Fibroblast of lung (primary cell): ENCODE results near the gene NPTX1. TPM values are rescaled to one million over a fixed set of nuclear protein-coding genes. Genes with fewer than 3 reads are reported as not detected.

Experiments
- DNase-seq, 2 donors: peaks; one replicate each; pipeline versions ENCODE4 v3.0.0 to v3.0.0-alpha.2; 2010; ENCODE audit warnings: low read depth in 2 of 2
- H2AFZ ChIP-seq: 2 replicates; pipeline ENCODE4 v1.5.1; 2012; ENCODE audit warnings: low read length, control low read depth, inconsistent platforms
- H3K27ac ChIP-seq: 2 replicates; pipeline ENCODE4 v1.5.1; 2011; ENCODE audit warnings: low read length, control low read depth; ENCODE audit not compliant: insufficient read depth
- H3K27me3 ChIP-seq: 2 replicates; pipeline ENCODE4 v1.5.1; 2011; ENCODE audit warnings: mild to moderate bottlenecking, low read length; ENCODE audit not compliant: control insufficient read depth, insufficient read depth
- H3K36me3 ChIP-seq: 2 replicates; pipeline ENCODE4 v1.5.1; 2011; ENCODE audit warnings: low read length; ENCODE audit not compliant: control insufficient read depth, insufficient read depth
- H3K4me1 ChIP-seq: 2 replicates; pipeline ENCODE4 v1.5.1; 2011; ENCODE audit warnings: low read length; ENCODE audit not compliant: control insufficient read depth, insufficient read depth; ENCODE audit errors: extremely low read depth
- H3K4me2 ChIP-seq: 2 replicates; pipeline ENCODE4 v1.5.1; 2011; ENCODE audit warnings: low read length, control low read depth; ENCODE audit not compliant: insufficient read depth; ENCODE audit errors: extremely low read depth
- H3K4me3 ChIP-seq, 4 experiments: fragments of 200-600 bp in 1 of 4; sonication (generic) in 1 of 4; replicated peaks in 1 of 4; 2 replicates each; pipeline ENCODE4 v1.5.1; 2011 to 2016; ENCODE audit warnings: low read length in 4 of 4, low read depth in 3 of 4, mild to moderate bottlenecking in 3 of 4, control low read depth in 2 of 4, inconsistent platforms in 1 of 4, mixed read lengths in 1 of 4; ENCODE audit not compliant: insufficient read depth in 1 of 4; ENCODE audit errors: control extremely low read depth in 1 of 4
- H3K79me2 ChIP-seq: 2 replicates; pipeline ENCODE4 v1.5.1; 2012; ENCODE audit warnings: mild to moderate bottlenecking, low read length, inconsistent platforms; ENCODE audit not compliant: control insufficient read depth, insufficient read depth
- H3K9ac ChIP-seq: 2 replicates; pipeline ENCODE4 v1.5.1; 2011; ENCODE audit warnings: mild to moderate bottlenecking, low read length, control low read depth; ENCODE audit not compliant: insufficient read depth
- H3K9me3 ChIP-seq: 2 replicates; pipeline ENCODE4 v1.5.1; 2012; ENCODE audit warnings: low read depth, low read length; ENCODE audit not compliant: control insufficient read depth, insufficient read depth
- H4K20me1 ChIP-seq: 2 replicates; pipeline ENCODE4 v1.5.1; 2011; ENCODE audit warnings: low read length; ENCODE audit not compliant: control insufficient read depth, insufficient read depth; ENCODE audit errors: extremely low read depth
- CTCF ChIP-seq, 2 donors: IDR thresholded peaks in 1 of 2; conservative IDR thresholded peaks in 1 of 2; 1 replicate in 1 of 2; 2 replicates in 1 of 2; pipeline ENCODE4 v1.5.1; 2011 to 2012; ENCODE audit warnings: low read length in 2 of 2, control low read depth in 1 of 2, inconsistent platforms in 1 of 2, low read depth in 1 of 2, mild to moderate bottlenecking in 1 of 2
- EZH2 ChIP-seq: IDR thresholded peaks from 2 replicates; pipeline ENCODE4 v1.5.1; 2012; ENCODE audit warnings: low read length, control low read depth, mild to moderate bottlenecking; ENCODE audit errors: missing control alignments
- polyA plus RNA-seq, 2 donors: library from polyadenylated mRNA; depleted of rRNA in 1 of 2; stranded (reverse) in 1 of 2; unstranded in 1 of 2; fragments of >200 nt; gene quantifications; 2 replicates each; pipeline ENCODE4 v1.2.1, GENCODE V29; 2011 to 2012; ENCODE audit warnings: missing spikeins in 1 of 2
- total RNA-seq: library from RNA; depleted of rRNA; stranded (reverse); fragments of >200 nt; gene quantifications from 2 replicates; pipeline ENCODE4 v1.2.1, GENCODE V29; 2014

Gene NPTX1
- total and polyA plus RNA-seq, 2 donors (not counting 1 experiment from before 2014, with no cell fraction given) = 14.9 to 31.2 TPM

GRCh38 chr17:80458016-80458415 lies 18.4 kb downstream of the NPTX1 start:
- Histone ChIP-seq H3K4me1 (peaks cover 6% of the 10 kb centered on the region), H3K79me2 (no peaks in the 10 kb centered on the region), H2AFZ (no peak overlapping the region), H3K27me3 (no peaks in the 10 kb centered on the region), H3K36me3 (no peaks in the 10 kb centered on the region), H3K27ac (no peak overlapping the region), H3K4me3 (no peak overlapping the region), H3K9ac (no peak overlapping the region), H3K4me2 (no peak overlapping the region), H3K9me3 (no peaks in the 10 kb centered on the region), H4K20me1 (no peaks in the 10 kb centered on the region)
- TF ChIP-seq EZH2 = no peak
- TF ChIP-seq CTCF (conservative IDR thresholded peaks at IDR 0.05 in 1 of 2, IDR thresholded peaks at IDR 0.05 in 1 of 2; ENCODE audit: low read depth in 1 of 2, low read length in 2 of 2) = no peak
- DNase-seq = no peak

GRCh38 chr17:80457236-80457856 lies 19.1 kb downstream of the NPTX1 start:
- TF ChIP-seq EZH2 = no peak
- TF ChIP-seq CTCF (conservative IDR thresholded peaks at IDR 0.05 in 1 of 2, IDR thresholded peaks at IDR 0.05 in 1 of 2; ENCODE audit: low read depth in 1 of 2, low read length in 2 of 2) = no peak
- Histone ChIP-seq H4K20me1 (no peaks in the 10 kb centered on the region), H3K9me3 (no peaks in the 10 kb centered on the region), H2AFZ (no peak overlapping the region), H3K9ac (no peak overlapping the region), H3K4me2 (peak overlapping the region; percentile 64), H3K79me2 (no peaks in the 10 kb centered on the region), H3K27ac (no peak overlapping the region), H3K4me3 (no peak overlapping the region), H3K27me3 (no peaks in the 10 kb centered on the region), H3K36me3 (no peaks in the 10 kb centered on the region), H3K4me1 (peaks cover 6% of the 10 kb centered on the region)
- no peak for DNase-seq

- peak overlapping the region; percentile 19 for H2AFZ ChIP-seq
- no peaks in the 10 kb centered on the region for H3K36me3 ChIP-seq
- peak overlapping the region; percentile 64 for H3K4me2 ChIP-seq
- peak in 1 of 2 donors; percentile 21 for DNase-seq
- no peak overlapping the region for H3K9ac ChIP-seq
- no peak overlapping the region for H3K27ac ChIP-seq
- H3K4me3 ChIP-seq = no peak overlapping the region
- no peaks in the 10 kb centered on the region for H3K27me3 ChIP-seq
- no peaks in the 10 kb centered on the region for H4K20me1 ChIP-seq
- TF ChIP-seq CTCF (conservative IDR thresholded peaks at IDR 0.05 in 1 of 2, IDR thresholded peaks at IDR 0.05 in 1 of 2; ENCODE audit: low read depth in 1 of 2, low read length in 2 of 2) (no peak), EZH2 (no peak)
- no peaks in the 10 kb centered on the region for H3K79me2 ChIP-seq
- H3K4me1 ChIP-seq = peaks cover 6% of the 10 kb centered on the region
- H3K9me3 ChIP-seq = no peaks in the 10 kb centered on the region
These were observed 19.8 kb downstream of the NPTX1 start for GRCh38 chr17:80456465-80457235.
